HG02885 (cell line): ENCODE measurements around the gene PPP1CA.
"Not testable (repeated sequence)": the region's sequence is repeated elsewhere in the genome, so short reads cannot be mapped to it uniquely, and the experiment has no call there.

Source experiments
- ATAC-seq: cut with Tn5 transposase; IDR thresholded peaks from one replicate; pipeline ENCODE4 v1.9.1; 2021; ENCODE audit warnings: mild to moderate bottlenecking; ENCODE audit not compliant: unreplicated experiment, poor library complexity

PPP1CA gene

GRCh38 chr11:67435031-67435726 is 33.5 kb upstream of the PPP1CA start:
- no peak for ATAC-seq

GRCh38 chr11:67434395-67434881 is 32.8 kb upstream of the PPP1CA start:
- no peak for ATAC-seq

- no peak for ATAC-seq
Observed at GRCh38 chr11:67433536-67434394, 32.1 kb upstream of the PPP1CA start.

DNA sequence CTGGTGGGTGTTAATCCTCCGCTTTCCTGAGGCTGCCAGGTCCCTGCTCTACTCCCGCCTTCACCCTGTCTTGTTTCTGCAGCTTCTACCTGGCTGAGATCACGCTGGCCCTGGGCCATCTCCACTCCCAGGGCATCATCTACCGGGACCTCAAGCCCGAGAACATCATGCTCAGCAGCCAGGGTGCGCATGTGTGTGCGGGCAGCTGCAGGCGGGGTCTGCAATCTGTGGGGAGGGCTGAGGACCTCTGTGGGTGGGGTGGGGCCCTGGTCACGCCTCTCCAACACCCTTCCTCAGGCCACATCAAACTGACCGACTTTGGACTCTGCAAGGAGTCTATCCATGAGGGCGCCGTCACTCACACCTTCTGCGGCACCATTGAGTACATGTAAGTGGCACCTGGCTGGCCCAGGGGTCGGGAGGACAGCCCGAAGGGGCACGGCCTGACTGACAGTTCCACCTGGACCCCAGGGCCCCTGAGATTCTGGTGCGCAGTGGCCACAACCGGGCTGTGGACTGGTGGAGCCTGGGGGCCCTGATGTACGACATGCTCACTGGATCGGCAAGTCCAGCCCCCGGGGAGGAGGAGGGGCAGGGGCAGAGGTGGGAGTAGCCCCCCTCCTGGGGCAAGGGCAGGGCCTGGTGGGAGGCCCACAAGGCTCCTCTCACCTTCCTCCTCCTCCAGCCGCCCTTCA is 31.1 kb upstream of the PPP1CA start:
- no peak for ATAC-seq

DNA sequence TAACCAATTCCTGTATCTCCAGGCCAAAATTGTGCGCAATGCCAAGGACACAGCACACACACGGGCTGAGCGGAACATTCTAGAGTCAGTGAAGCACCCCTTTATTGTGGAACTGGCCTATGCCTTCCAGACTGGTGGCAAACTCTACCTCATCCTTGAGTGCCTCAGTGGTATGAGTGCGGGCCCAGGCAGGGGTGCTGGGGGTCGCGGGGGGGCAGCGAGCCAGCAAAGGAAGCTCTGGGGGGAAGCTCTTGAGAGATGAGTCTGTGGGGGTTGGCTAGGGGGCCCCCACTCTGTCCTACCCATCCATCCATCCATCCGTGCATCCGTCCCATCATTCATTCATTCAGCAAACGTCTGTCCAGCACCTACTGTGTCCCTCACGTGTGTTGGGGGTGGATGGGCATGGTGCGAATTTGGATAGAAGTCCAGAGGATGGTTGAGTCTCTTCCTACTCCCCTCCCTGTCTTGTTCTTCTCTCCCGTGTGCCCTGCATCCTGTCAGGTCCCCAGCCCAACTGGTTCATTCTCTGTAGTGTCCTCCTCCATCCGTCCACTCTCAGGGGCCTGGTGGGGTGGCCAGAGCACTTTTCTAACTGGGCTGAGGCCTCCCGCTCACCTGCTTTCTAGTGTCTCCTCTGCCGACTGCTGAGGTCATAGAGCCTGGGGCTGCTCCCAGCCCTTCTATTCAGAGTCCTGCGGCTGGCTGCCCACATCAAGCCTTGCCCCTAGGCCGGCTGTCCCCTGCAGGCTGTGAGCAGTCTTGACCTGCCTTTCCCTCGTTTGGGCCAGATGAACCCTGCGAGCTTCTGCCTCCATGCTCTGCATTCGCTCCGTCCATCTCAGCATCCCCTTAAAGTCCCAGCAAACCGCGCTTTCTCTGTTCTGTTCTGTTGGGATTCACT is 29.9 kb upstream of the PPP1CA start:
- no peak for ATAC-seq

DNA sequence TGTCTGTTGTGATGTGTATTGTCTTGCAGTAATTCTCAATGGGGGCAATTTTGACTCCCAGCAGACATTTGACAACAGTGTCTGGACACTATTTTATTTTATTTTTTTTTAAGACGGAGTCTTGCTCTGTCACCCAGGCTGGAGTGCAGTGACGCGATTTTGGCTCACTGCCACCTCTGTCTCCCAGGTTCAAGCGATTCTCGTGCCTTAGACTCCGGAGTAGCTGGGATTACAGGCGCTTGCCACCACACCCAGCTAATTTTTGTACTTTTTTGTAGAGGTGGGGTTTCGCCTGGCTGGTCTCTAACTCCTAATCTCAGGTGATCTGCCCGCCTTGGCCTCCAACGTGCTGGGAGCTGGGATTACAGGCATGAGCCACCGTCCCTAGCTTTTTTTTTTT is 28.1 kb upstream of the PPP1CA start:
- no peak for ATAC-seq

DNA sequence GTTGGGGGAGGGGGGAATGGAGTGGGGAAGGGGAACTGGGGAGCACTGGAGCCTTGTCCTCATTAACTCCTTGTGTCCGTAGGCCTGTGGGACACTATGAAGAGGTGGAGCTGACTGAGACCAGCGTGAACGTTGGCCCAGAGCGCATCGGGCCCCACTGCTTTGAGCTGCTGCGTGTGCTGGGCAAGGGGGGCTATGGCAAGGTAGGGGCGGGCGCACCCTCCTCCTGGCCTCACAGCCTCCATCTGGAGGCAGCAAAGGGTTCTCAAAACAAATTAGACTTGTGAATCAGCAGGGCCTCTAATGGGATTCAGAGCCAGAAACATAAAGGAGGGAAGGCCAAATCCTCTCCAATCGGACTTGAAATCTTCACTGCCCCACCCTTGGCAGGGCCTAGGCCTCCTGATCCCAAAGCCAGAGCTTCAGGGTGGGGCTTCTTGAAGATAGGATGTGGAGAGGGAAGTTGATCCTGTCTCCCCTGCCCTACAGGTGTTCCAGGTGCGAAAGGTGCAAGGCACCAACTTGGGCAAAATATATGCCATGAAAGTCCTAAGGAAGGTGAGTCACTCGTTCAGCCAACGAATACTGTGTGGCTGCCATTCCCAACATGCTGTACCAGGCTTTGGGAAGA is 27.5 kb upstream of the PPP1CA start:
- no peak for ATAC-seq

- ATAC-seq, result peak; percentile 90
Observed at GRCh38 chr11:67428052-67429001, 26.7 kb upstream of the PPP1CA start, which contains the start of gene RPS6KB2. TSS of gene RPS6KB2 (plus strand) at chr11:67428494. CDS start at chr11:67428546, 52 bp downstream.

GRCh38 chr11:67427364-67427859 is 25.8 kb upstream of the PPP1CA start:
- not testable (repeated sequence) for ATAC-seq

DNA sequence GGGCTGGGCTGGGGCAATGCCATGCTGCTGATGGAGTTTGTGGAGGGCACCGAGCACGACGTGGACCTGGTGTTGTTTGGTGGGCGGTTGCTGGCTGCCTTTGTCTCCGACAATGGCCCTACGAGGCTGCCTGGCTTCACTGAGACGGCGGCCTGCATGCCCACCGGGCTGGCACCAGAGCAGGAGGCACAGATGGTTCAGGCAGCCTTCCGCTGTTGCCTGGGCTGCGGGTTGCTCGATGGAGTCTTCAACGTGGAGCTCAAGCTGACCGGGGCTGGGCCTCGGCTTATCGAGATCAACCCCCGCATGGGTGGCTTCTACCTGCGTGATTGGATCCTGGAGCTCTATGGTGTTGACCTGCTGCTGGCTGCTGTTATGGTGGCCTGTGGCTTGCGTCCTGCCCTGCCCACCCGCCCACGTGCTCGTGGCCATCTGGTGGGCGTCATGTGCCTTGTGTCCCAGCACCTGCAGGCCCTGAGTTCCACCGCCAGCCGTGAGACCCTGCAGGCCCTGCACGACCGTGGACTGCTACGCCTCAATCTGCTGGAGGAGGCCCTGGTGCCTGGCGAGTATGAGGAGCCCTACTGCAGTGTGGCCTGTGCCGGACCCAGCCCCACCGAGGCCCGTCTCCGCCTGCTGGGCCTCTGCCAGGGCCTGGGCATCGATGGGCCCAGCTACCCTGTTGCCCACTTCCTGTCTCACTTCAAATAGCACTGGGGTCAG is 22.4 kb upstream of the PPP1CA start:
- ATAC-seq, result no peak

DNA sequence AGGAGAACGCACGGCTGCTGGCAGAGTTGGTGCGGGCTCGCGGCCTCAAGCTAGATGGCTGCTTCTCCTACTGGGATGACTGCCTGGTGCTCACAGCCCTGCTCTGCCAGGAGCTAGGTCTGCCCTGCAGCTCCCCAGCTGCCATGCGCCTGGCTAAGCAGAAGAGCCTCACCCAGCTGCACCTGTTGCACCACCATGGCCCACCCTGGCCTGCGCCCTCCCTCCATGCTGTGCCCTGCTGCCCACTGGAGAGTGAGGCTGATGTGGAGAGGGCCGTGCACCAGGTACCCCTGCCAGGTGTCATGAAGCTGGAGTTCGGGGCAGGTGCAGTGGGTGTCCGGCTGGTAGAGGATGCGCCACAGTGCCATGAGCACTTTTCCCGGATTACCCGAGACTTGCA is 21.8 kb upstream of the PPP1CA start:
- ATAC-seq, result no peak

DNA sequence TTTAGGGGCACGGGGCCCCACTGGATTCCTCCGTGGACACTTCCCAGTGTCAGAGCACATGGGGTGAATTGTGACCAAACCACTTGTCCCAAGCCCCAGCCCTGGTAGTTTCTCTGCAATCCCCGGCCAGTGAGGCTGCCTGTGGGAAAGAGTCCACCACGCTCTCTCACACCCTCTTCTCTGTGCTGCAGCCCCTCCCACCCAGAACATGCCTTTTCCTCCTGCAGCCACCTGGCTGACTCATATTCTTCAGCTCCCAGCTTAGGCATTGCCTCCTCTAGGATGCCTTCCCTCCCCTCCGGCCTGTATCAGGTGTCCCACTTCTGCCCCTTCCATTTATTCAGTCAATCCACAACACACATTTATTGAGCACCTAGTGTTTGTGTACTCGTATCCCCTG is 21.2 kb upstream of the PPP1CA start:
- no peak for ATAC-seq

GRCh38 chr11:67421430-67422031 is 19.9 kb upstream of the PPP1CA start:
- ATAC-seq, result no peak

- ATAC-seq, result peak; percentile 88
Observed at GRCh38 chr11:67420646-67421429, 19.2 kb upstream of the PPP1CA start.

DNA sequence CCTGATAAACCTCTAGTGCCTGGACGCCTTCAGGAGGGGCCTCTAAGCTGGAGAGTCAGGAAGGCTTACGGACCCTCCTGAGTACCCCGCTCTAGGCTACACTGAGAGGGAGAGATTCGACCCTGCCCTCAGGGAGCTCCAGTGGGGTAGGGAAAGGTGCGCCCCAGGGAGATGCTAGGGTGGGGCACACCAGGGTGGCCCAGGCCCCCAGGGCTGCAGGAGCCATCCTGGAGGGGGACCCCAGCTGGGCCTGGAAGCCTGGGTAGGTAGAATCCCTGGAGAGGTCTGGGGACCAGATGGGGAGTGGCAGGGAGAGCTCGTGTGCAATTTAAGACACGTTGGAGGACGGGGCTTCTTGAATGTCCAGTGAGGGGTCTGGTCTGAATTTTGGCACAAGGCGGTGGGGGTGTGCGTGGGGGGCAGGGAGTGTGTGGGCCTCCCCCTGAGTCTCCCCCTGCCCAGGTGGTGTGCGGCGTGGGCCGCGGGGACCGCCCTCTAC is 18.5 kb upstream of the PPP1CA start:
- ATAC-seq, result no peak
